Epidermal melanocyte (primary cell): ENCODE results near the gene STX19.
"Not testable (repeated sequence)": the region's sequence is repeated elsewhere in the genome, so short reads cannot be mapped to it uniquely, and the experiment has no call there.

Experiments
- DNase-seq: peaks from one replicate; pipeline ENCODE4 v3.0.0; 2011; ENCODE audit warnings: low spot score; ENCODE audit not compliant: insufficient read length

Gene STX19

GRCh38 chr3:94028093-94028837 is at the start of gene STX19:
Gene STX19 (minus strand): TSS chr3:94028597. CDS start chr3:94015269, 13,328 bp downstream.
- DNase-seq: no peak

- DNase-seq: no peak
Observed at GRCh38 chr3:94076055-94076454, 47.7 kb upstream of the STX19 start.

GRCh38 chr3:94071713-94072284 is 43.4 kb upstream of the STX19 start:
- DNase-seq: no peak

- DNase-seq: no peak
Observed at GRCh38 chr3:94070341-94070911, 42.0 kb upstream of the STX19 start.

GRCh38 chr3:94069194-94069813 is 40.9 kb upstream of the STX19 start:
- DNase-seq: peak; percentile 31

- DNase-seq: no peak
Observed at GRCh38 chr3:94066506-94067500, 38.4 kb upstream of the STX19 start.

- no peak for DNase-seq
Observed at GRCh38 chr3:94065819-94066480, 37.6 kb upstream of the STX19 start.

- no peak for DNase-seq
Observed at GRCh38 chr3:94065122-94065521, 36.7 kb upstream of the STX19 start.

GRCh38 chr3:94064243-94064860 is 36.0 kb upstream of the STX19 start:
- DNase-seq: no peak

GRCh38 chr3:94063496-94064119 is 35.2 kb upstream of the STX19 start:
- DNase-seq: no peak

- DNase-seq: peak; percentile 81
Observed at GRCh38 chr3:94062513-94063404, 34.4 kb upstream of the STX19 start, which contains the start of the genes DHFR2 and NSUN3. Gene DHFR2 (minus strand): TSS chr3:94062916. CDS start chr3:94061511, 1,405 bp downstream. Gene NSUN3 (plus strand): TSS chr3:94063061. CDS start chr3:94063127, 66 bp downstream.

GRCh38 chr3:94061297-94061696 is 32.9 kb upstream of the STX19 start:
- no peak for DNase-seq

GRCh38 chr3:94050546-94050945 is 22.1 kb upstream of the STX19 start:
- no peak for DNase-seq

GRCh38 chr3:94049267-94049666 is 20.9 kb upstream of the STX19 start:
- DNase-seq: no peak

- DNase-seq: no peak
Observed at GRCh38 chr3:94046533-94046932, 18.1 kb upstream of the STX19 start.

- not testable (repeated sequence) for DNase-seq
Observed at GRCh38 chr3:94044100-94044936, 15.9 kb upstream of the STX19 start.

- no peak for DNase-seq
Observed at GRCh38 chr3:94043285-94043684, 14.9 kb upstream of the STX19 start.
